Suppressor macrophage treated with lipopolysaccharide for 1 hour (primary cell): ENCODE measurements around the gene DCLRE1B.
"Not testable (repeated sequence)": the region's sequence is repeated elsewhere in the genome, so short reads cannot be mapped to it uniquely, and the experiment has no call there.

Experiments used
- DNase-seq, 3 donors: peaks; one replicate each; pipeline ENCODE4 v3.0.0-alpha.2; 2020 to 2022

The DCLRE1B gene

DNA sequence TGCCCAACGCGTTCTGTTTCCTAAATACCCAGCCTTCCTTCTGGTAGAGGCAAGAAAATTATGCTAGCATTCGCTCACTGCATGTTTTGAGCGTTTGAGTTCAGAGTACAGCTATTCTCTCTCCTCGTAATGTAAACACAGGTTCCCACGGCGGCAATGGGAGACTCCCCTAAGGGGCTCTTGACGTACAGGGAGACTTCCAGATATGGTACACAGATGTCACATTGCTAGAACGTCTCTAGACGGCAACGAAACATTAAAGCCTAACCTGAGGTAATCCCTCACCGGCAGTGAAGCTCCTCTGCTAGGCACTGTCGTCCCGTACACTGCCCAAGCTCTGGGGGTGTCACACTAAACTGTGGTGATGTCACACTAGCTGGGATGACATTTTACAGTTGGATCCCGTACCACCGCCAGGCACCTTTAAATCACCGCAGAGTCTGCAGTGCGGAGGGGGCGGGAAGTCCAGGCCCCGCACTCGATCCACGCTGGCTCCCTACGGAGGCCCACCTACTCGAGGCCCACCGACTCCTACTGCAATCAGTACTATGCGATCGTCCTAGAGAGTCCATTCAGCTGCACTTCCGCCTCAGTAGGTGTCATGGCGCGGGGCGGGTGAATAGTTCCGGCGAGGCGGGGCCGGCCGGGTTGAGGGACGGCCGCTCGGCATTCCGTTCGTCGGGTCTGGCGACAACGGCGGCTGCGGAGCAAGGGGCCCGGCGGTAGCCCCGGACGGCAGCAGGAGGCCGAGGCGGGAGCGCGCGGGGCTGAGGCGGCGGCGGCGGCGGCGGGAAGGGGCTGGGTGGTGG lies 24.0 kb downstream of the DCLRE1B start, which contains the start of gene HIPK1:
Gene HIPK1 (plus strand): TSS at position 384 of the 809 bp plus-strand sequence.
- DNase-seq, result peak; percentile 94 to 97 (median 96)

DNA sequence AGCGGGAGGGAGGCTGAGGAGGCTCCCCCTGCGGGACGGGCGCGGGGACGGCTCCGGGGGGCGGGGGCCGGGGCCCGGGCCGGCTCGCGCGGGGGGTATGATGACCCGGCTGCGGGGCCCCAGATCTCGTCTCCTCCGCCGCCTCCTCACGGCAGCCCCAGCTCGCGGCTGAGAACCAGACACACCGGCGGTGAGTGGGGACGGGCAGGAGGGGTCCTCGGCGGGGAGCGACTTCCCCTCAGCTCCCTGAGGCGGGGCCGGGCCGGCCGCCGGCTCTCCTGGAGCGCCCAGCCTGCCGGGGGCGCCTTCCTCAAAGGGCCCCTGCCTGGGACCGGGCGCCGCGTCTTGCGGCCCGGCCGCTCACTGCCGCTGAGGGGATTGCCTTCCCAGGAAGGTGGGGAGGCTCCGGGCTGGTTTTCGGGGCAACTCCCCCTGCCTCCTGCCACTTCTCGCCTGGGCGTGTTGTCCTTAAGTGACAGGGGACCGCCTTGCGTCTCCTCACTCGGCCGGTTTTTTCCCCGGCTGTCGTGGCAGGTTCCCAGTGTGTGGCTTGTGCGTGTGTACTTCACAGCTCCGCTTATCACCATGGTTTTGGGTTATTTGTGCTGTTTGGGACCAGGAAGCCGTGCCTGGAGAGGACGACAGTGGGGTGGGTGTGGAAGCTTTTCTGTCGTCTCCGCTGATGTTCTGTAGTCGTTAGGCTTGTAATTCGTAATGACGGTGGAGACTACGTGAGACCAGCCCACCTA lies 24.8 kb downstream of the DCLRE1B start:
- DNase-seq, result peak; percentile 65 to 83 (median 75)

DNA sequence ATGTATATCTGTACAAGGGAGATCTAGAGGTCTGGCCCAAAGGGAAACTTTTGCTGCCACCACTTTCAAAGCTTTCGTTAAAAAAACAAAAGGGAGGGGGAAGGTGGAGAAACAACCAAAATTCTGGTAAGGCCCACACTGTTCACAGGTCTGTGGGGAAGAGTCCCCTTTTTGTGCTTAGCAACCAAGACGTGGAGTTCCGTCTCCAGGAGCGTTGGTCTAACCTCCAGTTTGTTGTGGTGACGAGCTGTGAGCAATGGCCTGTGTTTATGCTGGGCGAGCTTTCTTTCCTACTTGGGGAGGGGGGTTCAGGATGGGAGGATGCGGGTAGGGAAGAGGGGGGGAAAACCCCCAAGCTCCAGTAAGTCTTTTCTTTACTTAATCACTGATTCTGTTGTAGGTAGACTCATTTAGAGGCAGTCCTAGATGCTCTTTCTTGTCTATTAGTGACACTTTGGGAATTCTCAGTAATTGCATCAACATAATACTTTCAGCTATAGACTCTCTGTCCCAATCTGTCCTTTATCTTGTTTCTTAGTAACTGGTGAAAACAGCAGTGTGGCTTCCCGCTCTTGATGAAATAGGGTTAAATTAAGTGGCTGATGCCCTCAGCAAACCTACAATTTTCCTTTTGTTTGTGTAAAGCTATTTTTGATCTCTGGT lies 25.5 kb downstream of the DCLRE1B start:
- peak; percentile 56 to 83 (median 59) for DNase-seq

DNA sequence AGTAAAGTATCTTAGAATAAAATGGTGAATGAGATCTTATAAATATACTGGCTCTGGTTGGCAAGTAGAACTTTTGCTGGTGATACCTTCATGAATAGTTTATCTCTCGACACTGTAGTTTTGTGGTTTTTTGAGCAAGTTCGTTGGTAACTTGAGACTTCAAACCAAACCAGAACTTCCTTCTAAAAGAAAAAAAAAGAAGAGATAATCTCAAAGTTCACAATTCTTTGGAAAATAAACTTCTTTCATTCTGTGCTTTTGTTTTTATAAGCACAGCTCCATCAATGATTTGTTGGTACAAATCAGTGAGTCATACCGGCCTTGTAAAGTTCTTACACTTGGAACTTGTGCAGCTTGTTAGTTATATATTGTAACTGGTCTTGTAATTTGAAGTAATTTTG lies 26.3 kb downstream of the DCLRE1B start:
- peak in 1 of 3 donors; percentile 34 for DNase-seq

DNA sequence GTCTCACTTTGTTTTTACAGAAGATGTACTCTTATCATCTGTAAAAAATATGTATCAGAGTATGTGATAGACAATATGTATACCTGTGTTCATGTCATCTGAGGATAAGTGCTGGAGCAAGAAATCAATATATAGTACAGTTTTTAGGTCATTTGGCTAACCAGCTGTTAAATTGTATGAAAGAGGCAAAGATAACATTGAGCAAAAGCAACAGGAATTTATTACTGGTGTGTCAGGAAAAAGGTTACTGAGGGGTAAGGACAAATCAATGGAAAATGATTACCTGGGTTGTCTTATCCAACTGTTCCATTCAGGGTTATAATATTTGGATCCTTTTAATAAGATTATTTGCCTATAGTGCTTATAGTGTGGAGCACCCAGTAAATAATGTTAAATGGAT lies 28.9 kb downstream of the DCLRE1B start:
- DNase-seq, result no peak

DNA sequence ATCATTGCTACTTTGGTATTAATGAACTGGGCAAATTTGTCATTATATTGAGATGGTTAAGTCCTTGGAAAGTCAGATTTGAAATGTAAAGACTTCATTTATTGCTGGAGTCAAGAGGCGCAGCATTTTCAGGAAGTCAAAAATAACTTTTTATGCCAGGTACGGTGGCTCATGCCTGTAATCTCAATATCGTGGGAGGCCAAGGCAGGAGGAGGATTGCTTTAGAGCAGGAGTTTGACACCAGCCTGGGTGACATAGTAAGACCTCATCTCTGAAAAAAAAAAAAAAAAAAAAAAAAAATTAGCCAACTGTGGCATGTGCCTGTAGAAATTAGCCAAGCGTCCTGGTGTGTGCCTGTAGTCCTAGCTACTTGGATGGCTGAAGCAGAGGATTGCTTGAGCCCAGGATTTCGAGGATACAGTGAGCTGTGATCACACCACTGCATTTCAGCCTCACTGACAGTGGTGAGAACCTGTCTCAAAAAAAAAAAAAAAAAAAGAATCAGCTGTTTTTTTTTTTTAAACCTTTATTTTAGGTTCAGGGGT lies 29.5 kb downstream of the DCLRE1B start:
- no peak for DNase-seq

DNA sequence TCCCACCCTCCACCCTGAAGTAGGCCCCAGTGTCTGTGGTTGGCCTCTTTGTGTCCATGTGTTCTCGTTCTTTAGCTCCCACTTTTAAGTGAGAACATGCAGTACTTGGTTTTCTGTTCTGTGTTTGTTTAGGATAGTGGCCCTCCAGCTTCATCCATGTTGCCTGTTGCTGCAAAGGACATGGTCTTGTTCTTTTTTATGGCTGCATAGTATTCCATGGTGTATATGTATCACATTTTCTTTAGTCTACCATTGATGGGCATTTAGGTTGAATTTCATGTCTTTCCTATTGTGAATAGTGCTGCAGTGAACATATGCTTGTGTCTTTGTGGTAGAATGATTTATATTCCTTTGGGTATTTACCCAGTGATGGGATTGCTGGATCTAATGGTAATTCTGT lies 30.1 kb downstream of the DCLRE1B start:
- DNase-seq, result no peak

DNA sequence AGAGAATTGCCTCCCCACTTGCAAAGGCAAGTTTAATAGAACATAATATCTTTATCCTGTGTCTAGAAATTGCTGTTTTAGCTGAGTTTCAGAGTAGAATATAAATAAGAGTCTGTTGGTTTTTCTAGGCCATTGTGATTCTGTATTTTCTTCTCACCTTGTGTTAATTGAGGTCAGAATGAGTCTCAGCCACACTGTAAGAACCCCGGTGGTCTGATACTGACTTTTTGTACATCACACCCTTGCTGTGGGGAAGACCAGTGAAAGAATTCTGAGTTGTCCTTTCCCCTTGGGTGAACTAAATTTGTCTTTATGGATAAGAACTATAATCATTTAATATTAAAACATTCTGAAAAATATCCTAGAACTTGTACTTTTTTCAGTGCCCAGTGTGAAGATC lies 30.8 kb downstream of the DCLRE1B start:
- no peak for DNase-seq

DNA sequence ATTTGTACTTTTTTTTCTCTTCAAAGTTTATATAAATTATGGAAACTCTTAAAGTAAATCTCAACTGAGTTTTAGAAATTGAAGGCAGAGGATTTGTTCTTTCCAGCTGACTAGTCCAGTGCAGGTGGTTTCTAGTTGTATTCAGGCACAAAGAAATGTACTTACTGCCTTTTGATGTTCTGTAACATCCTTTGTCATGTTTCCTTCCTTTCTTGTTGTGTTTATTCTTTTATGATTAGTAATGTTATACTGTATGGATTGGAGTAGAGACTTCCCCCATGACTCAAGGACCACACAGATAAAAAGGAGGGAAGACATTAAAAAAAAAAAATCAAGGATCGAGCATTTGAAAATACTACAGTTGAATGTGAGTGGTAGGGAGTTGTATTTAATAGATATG lies 32.0 kb downstream of the DCLRE1B start:
- no peak for DNase-seq

DNA sequence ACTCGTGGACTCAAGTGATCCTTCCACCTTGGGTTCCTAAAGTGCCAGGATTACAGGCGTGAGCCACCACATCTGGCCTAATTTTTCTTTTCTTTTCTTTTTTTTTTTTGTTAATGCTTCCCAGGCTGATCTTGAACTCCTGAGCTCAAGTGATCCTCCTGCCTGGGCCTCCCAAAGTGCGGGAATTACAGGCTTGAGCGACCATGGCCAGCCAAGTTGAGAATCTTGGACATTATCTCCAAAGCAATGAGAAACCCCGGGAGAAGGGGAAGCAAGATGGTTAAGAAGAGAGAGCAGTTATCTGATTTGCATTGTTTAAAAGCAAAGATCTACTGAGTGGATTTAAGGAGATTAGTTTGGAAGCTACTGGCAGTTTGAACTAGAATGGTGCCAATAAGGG lies 33.1 kb downstream of the DCLRE1B start:
- DNase-seq, result no peak

DNA sequence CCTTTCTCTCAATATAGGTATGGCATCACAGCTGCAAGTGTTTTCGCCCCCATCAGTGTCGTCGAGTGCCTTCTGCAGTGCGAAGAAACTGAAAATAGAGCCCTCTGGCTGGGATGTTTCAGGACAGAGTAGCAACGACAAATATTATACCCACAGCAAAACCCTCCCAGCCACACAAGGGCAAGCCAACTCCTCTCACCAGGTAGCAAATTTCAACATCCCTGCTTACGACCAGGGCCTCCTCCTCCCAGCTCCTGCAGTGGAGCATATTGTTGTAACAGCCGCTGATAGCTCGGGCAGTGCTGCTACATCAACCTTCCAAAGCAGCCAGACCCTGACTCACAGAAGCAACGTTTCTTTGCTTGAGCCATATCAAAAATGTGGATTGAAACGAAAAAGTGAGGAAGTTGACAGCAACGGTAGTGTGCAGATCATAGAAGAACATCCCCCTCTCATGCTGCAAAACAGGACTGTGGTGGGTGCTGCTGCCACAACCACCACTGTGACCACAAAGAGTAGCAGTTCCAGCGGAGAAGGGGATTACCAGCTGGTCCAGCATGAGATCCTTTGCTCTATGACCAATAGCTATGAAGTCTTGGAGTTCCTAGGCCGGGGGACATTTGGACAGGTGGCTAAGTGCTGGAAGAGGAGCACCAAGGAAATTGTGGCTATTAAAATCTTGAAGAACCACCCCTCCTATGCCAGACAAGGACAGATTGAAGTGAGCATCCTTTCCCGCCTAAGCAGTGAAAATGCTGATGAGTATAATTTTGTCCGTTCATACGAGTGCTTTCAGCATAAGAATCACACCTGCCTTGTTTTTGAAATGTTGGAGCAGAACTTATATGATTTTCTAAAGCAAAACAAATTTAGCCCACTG lies 35.5 kb downstream of the DCLRE1B start:
- peak in 1 of 3 donors; percentile 32 for DNase-seq

DNA sequence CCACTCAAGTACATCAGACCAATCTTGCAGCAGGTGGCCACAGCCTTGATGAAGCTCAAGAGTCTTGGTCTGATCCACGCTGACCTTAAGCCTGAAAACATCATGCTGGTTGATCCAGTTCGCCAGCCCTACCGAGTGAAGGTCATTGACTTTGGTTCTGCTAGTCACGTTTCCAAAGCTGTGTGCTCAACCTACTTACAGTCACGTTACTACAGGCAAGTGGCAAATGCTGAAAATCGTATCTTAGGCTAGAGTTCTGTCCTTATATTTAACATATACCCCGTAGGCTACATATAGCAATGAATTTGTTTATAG lies 36.1 kb downstream of the DCLRE1B start:
- DNase-seq, result no peak

DNA sequence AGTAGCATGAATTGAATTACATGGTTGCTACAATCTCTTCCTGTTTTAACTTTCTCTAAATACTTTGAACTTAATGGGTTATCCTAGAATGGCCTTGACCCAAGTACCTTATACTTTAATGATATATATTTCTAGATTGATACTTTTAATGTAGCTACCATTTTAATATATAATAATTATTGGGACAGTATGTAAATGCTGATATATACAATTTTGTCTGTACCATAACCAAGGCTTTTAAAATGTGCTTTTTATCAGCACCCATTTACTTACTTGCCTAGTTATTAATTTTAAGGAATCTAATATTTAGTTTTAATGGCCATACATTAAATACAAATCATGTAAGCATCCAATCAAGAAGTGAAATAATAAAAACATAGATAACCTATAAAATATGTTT lies 37.4 kb downstream of the DCLRE1B start:
- no peak for DNase-seq

DNA sequence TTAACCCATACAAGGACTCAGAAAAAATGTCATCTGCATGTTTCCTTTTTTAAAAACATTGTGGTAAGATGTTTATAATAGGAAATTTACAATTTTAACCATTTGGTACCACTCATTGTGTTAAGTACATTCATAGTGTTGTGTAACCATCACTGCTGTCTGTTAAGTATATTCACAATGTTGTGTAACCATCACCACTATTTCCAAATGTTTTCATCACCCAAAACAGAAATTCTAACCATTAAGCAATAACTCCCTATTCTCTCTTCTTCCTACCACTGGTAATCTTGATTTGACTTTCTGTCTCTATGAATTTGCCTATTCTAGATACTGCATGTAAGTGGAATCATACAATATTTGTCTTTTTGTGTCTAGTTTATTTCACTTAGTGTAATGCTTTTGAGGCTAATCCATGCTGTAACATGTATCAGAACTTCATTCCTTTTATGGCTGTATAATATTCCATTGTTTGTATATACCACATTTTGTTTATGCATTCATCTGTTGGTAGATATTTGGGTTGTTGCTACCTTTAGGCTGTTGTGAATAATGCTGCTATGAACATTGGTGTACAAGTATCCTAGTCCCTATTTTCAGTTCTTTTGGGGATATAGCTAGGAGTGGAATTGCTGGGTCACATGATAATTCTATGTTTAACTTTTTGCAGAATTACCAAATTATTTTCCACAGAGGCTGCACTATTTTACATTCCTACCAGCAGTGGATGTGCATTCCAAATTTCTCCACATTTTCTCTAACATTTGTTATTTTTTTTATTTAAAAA lies 38.1 kb downstream of the DCLRE1B start:
- DNase-seq, result peak; percentile 31 to 83 (median 79)

DNA sequence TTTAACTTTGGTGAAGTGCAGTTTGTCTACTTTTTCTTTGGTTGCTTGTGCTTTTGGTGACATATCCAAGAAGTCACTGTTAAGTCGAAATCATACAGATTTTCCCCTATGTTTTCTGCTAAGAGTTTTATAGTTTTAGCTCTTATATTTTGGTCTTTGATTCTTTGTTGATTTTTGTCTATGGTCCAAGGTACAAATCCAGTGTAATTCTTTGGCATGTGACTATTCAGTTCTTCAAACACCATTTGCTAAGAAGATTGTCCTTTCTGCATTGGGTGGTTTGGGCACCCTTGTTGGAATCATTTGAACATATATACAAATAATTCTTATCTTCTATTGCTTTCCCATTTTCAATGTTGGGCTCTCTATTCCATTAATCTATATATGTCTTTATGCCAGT lies 40.2 kb downstream of the DCLRE1B start:
- DNase-seq, result no peak

DNA sequence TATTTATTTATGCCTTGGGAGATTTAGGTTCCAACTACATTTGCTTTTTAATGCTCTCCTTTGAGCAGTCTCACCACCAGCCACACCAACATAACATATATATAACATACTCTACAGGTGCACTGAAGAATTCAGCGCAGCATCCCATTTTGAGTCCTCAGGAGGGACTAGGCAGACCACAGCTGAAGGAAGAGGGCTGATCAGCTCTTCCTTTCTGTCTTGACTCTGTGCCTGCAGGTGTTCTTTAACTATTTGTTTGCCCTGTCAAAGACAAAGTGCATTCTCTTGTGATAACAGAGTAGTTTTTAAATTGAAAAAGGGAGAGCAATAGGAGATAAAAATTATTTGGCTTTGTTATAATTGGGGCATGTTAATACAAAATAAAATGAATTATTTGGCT lies 41.0 kb downstream of the DCLRE1B start:
- DNase-seq, result no peak

DNA sequence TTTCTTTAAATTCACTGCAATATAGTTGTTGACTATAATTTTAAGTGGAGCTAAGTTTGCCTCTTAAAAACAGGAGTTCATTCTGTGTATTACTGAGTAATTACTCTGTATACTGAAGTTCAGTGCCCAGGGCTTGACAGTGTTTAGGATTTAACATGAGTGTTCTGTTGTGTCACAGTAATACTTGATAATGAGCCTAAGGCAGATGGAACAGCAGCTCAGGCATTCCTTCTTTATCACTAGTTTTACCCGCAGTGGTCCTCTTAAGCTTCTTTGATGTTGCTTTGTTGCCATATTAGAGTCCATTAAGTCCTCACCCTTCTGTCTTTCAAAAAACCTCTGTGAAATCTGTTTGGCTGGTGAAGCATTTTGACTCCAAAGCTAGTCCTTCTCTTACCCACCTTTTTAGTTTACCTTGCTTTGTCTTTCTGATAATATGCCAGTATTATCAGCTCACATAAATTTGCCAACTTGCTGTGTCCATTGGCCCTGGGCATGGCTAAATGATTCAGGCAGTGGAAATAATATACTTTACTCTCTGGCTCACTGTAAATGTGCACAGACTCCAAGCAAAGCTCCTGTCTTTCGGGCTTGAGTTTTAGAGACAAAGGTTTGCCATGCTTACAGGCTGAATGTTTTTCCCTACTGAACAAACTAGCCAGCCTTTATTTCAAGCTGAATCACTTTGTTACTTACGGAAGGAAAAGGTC lies 41.7 kb downstream of the DCLRE1B start:
- DNase-seq, result no peak

DNA sequence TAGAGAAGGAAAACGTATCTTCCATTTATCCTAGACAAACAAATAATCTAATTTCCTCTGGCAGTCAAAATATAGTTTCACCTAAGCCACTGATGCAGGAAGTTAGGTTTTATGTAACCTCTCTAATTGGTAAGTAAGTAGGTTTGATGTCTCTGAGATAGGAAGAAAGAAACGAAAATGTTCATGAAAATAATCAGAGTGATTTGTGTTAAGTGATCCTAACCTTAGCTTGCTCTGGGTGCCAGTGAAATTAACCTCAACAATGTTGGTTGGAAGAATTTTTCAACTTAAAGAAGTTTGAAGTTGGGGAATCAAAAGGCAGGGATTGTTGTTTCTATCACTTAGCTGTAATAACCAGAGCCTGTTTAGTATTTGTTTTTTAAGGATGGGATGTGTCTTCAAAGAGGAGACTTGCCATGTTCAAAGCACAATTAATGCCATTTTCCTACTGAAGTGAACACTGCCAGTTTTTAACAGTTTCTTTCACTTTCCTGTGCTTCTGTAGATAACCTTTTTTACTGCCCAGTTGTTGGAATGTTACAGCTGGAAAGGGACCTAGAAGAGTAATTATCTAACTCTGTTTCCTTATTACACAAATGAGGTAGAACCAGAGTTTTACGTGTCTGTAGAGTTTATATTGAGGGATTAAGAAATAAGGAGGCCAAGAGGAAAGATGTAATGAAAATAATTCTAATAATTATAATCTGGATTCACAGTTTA lies 42.4 kb downstream of the DCLRE1B start:
- DNase-seq, result no peak

DNA sequence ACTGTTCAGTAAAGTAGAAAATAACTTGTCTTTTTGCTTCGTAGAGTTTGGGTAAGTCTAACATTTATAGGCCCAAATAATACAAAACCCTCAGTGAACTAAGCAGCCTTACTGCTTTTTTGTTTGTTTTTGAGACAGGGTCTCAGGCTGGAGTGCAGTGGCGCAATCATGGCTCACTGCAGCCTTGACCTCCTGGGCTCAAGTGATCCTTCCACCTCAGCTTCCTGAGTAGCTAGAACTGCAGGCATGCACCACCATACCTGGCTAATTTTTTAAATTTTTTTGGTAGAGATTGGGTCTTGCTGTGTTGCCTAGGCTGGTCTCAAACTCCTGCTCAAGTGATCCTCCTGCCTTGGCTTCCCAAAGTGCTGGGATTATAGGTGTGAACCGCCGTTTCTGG lies 43.0 kb downstream of the DCLRE1B start:
- DNase-seq, result not testable (repeated sequence)

DNA sequence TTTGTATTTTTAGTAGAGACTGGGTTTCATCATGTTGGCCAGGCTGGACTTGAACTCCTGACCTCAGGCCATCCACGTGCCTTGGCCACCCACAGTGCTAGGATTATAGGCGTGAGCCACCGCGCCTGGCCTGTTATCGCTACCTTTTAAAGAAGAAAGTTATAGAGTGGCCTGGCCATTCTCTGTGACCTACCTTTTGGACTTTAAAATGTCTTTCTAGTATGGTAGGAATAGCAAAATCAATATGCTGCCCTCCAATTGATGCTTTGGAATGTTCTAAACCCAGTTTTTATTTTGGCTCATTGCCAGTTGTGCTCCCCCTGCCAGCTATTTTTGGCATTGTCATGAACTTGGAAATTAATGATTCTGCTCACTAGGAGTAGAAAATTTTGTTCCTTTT lies 43.9 kb downstream of the DCLRE1B start:
- peak; percentile 23 to 33 (median 27) for DNase-seq
